H1 (cell line): Measurements from ENCODE around the gene ADIPOQ. TPM values are rescaled to one million over a fixed set of nuclear protein-coding genes. Genes with fewer than 3 reads are reported as not detected.
"Not testable (repeated sequence)": the region's sequence is repeated elsewhere in the genome, so short reads cannot be mapped to it uniquely, and the experiment has no call there.

Experiments
- CTCF ChIA-PET: fragments of 300-600 bp; sonication (Branson Sonifier 250); formaldehyde crosslinking; loops from one replicate; lab custom pipeline; 2021; ENCODE audit not compliant: partially characterized antibody; lab: Charles Lee
- POLR2A ChIA-PET: fragments of 300-600 bp; sonication (Branson Sonifier 250); formaldehyde crosslinking; loops from one replicate; lab custom pipeline; 2021; ENCODE audit warnings: inconsistent platforms; ENCODE audit not compliant: partially characterized antibody; lab: Charles Lee
- DNase-seq, 2 experiments: peaks; one replicate each; pipeline versions ENCODE4 v3.0.0 to v3.0.0-alpha.2; 2010 to 2022; ENCODE audit warnings: low spot score in 2 of 2, low read depth in 1 of 2, mixed read lengths in 1 of 2
- FAIRE-seq: peaks from 2 replicates; lab custom pipeline; 2011; peaks lifted over from hg19 to GRCh38; lab: Jason Lieb, UNC
- H2AFZ ChIP-seq: 2 replicates; pipeline ENCODE4 v1.8.1; 2012; ENCODE audit warnings: low read length, inconsistent platforms
- H2AK5ac ChIP-seq: 2 replicates; pipeline ENCODE4 v1.6.1; 2013; ENCODE audit warnings: low read depth, low read length
- H2BK120ac ChIP-seq: replicated peaks from 2 replicates; pipeline ENCODE3; 2013; ENCODE audit warnings: low read depth, low read length, inconsistent platforms
- H2BK12ac ChIP-seq: 2 replicates; pipeline ENCODE4 v1.6.1; 2013; ENCODE audit warnings: low read depth, low read length
- H2BK15ac ChIP-seq: 2 replicates; pipeline ENCODE4 v1.6.1; 2013; ENCODE audit warnings: low read length
- H2BK20ac ChIP-seq: 2 replicates; pipeline ENCODE4 v1.6.1; 2013; ENCODE audit warnings: low read length
- H2BK5ac ChIP-seq: 2 replicates; pipeline ENCODE4 v1.6.1; 2013; ENCODE audit warnings: low read depth, low read length
- H3K14ac ChIP-seq: 2 replicates; pipeline ENCODE4 v1.6.1; 2013; ENCODE audit warnings: inconsistent platforms; ENCODE audit not compliant: insufficient read length
- H3K18ac ChIP-seq: 2 replicates; pipeline ENCODE4 v1.6.1; 2013; ENCODE audit warnings: low read length; ENCODE audit errors: extremely low read depth
- H3K23ac ChIP-seq: 2 replicates; pipeline ENCODE4 v1.6.1; 2013; ENCODE audit warnings: inconsistent platforms; ENCODE audit not compliant: insufficient read length
- H3K23me2 ChIP-seq: 2 replicates; pipeline ENCODE4 v1.6.1; 2013; ENCODE audit warnings: low read depth, low read length
- H3K27ac ChIP-seq: 2 replicates; pipeline ENCODE4 v1.6.1; 2011; ENCODE audit warnings: low read depth, low read length, inconsistent platforms
- H3K27me3 ChIP-seq, 4 experiments: replicated peaks in 1 of 4; 1 replicate in 1 of 4; 2 replicates in 3 of 4; pipeline versions ENCODE4 v1.6.1 to v1.8.1; 2011 to 2013; ENCODE audit warnings: low read length in 3 of 4, mild to moderate bottlenecking in 3 of 4, inconsistent platforms in 2 of 4, mixed read lengths in 2 of 4, moderate library complexity in 1 of 4; ENCODE audit not compliant: control insufficient read depth in 3 of 4, insufficient read depth in 3 of 4; ENCODE audit errors: extremely low read depth in 1 of 4
- H3K36me3 ChIP-seq, 4 experiments: 2 replicates each; pipeline versions ENCODE4 v1.6.1 to v1.8.1; 2011 to 2013; ENCODE audit warnings: mild to moderate bottlenecking in 4 of 4, low read length in 3 of 4, moderate library complexity in 2 of 4, control low read depth in 1 of 4, inconsistent platforms in 1 of 4; ENCODE audit not compliant: insufficient read depth in 4 of 4, control insufficient read depth in 2 of 4
- H3K4ac ChIP-seq: replicated peaks from 2 replicates; pipeline ENCODE3; 2013; ENCODE audit warnings: low read length, low read depth, mixed read lengths, inconsistent platforms; ENCODE audit not compliant: insufficient read length
- H3K4me1 ChIP-seq, 4 experiments: replicated peaks in 1 of 4; 1 replicate in 1 of 4; 2 replicates in 3 of 4; pipeline versions ENCODE4 v1.6.1 to v1.8.1; 2011 to 2013; ENCODE audit warnings: low read length in 3 of 4, inconsistent platforms in 2 of 4, mixed read lengths in 1 of 4; ENCODE audit not compliant: insufficient read depth in 4 of 4, control insufficient read depth in 3 of 4
- H3K4me2 ChIP-seq, 2 experiments: 2 replicates each; pipeline versions ENCODE4 v1.6.1 to v1.8.1; 2011 to 2013; ENCODE audit warnings: low read depth in 2 of 2, low read length in 2 of 2, control low read depth in 1 of 2, inconsistent platforms in 1 of 2, mild to moderate bottlenecking in 1 of 2; ENCODE audit not compliant: insufficient read depth in 1 of 2
- H3K4me3 ChIP-seq, 4 experiments: fragments of 200-600, 300-600 bp in 1 of 4; sonication (generic), shearing (Covaris generic), sonication (Bioruptor Twin) in 1 of 4; 2 replicates each; pipeline versions ENCODE4 v1.5.1 to v1.8.1; 2011 to 2016; ENCODE audit warnings: low read length in 4 of 4, low read depth in 3 of 4, control low read depth in 2 of 4, inconsistent platforms in 2 of 4, mild to moderate bottlenecking in 2 of 4, mixed read lengths in 1 of 4, moderate library complexity in 1 of 4; ENCODE audit not compliant: insufficient read depth in 2 of 4; ENCODE audit errors: extremely low read depth in 1 of 4
- H3K56ac ChIP-seq: replicated peaks from 2 replicates; pipeline ENCODE3; 2013; ENCODE audit warnings: low read depth, mild to moderate bottlenecking, mixed read lengths, low read length, inconsistent platforms; ENCODE audit not compliant: insufficient read length
- H3K79me1 ChIP-seq: 2 replicates; pipeline ENCODE4 v1.6.1; 2013; ENCODE audit warnings: low read depth, low read length, control low read depth
- H3K79me2 ChIP-seq, 2 experiments: 2 replicates each; pipeline versions ENCODE4 v1.6.1 to v1.8.1; 2012 to 2013; ENCODE audit warnings: low read length in 2 of 2, mild to moderate bottlenecking in 2 of 2, inconsistent platforms in 1 of 2; ENCODE audit not compliant: insufficient read depth in 2 of 2, control insufficient read depth in 1 of 2
- H3K9ac ChIP-seq, 4 experiments: replicated peaks in 1 of 4; 1 replicate in 1 of 4; 2 replicates in 3 of 4; pipeline versions ENCODE4 v1.6.1 to v1.8.1; 2011 to 2013; ENCODE audit warnings: low read depth in 3 of 4, low read length in 3 of 4, control low read depth in 2 of 4, mild to moderate bottlenecking in 2 of 4, moderate library complexity in 2 of 4, inconsistent platforms in 1 of 4; ENCODE audit errors: extremely low read depth in 1 of 4
- H3K9me3 ChIP-seq, 2 experiments: 2 replicates each; pipeline versions ENCODE4 v1.6.1 to v1.8.1; 2012 to 2013; ENCODE audit warnings: mild to moderate bottlenecking in 2 of 2, moderate library complexity in 2 of 2, control low read depth in 1 of 2, inconsistent platforms in 1 of 2, low read depth in 1 of 2, low read length in 1 of 2, mixed read lengths in 1 of 2; ENCODE audit not compliant: insufficient read depth in 2 of 2
- H4K20me1 ChIP-seq, 2 experiments: replicated peaks in 1 of 2; 2 replicates each; pipeline versions ENCODE3 to v1.8.1; 2011 to 2013; ENCODE audit warnings: inconsistent platforms in 2 of 2, low read length in 2 of 2, mild to moderate bottlenecking in 1 of 2; ENCODE audit not compliant: insufficient read depth in 2 of 2, control insufficient read depth in 1 of 2
- H4K5ac ChIP-seq: 2 replicates; pipeline ENCODE4 v1.6.1; 2013; ENCODE audit warnings: low read length, low read depth, mixed read lengths, inconsistent platforms; ENCODE audit not compliant: insufficient read length
- H4K8ac ChIP-seq: 2 replicates; pipeline ENCODE4 v1.8.0; 2013; ENCODE audit warnings: mild to moderate bottlenecking, moderate library complexity, low read length, inconsistent platforms; ENCODE audit not compliant: insufficient read depth; ENCODE audit errors: extremely low read depth
- H4K91ac ChIP-seq: replicated peaks from 2 replicates; pipeline ENCODE3; 2013; ENCODE audit warnings: low read length, mixed read lengths, inconsistent platforms; ENCODE audit not compliant: insufficient read length
- WGBS, 2 experiments: shearing (Covaris generic) in 1 of 2; methylation state at CpG; one replicate each; pipeline versions ENCODE4 v1.1.6 to v1.1.7; 2013 to 2015; ENCODE audit warnings: low lambda C conversion rate in 2 of 2, mixed read lengths in 2 of 2, inconsistent platforms in 1 of 2, low coverage in 1 of 2, missing lambda C conversion rate in 1 of 2; ENCODE audit not compliant: insufficient replicate concordance in 2 of 2, insufficient coverage in 1 of 2, insufficient read length in 1 of 2; ENCODE audit errors: extremely low coverage in 1 of 2, missing lambda C conversion rate in 1 of 2; 5-methylcytosine and 5-hydroxymethylcytosine counted together
- polyA plus RNA-seq, 7 experiments: library from polyadenylated mRNA; depleted of rRNA in 3 of 7; stranded (reverse) in 5 of 7; unstranded in 2 of 7; fragments of >200 nt in 5 of 7; fragments of 200-250 nt in 2 of 7; gene quantifications; 1 replicate in 5 of 7; 2 replicates in 1 of 7; 4 replicates in 1 of 7; pipeline versions ENCODE4 v1.2.1 to v1.2.3, GENCODE V29; 2011 to 2013; ENCODE audit warnings: missing spikeins in 2 of 7, mixed read lengths in 2 of 7
- total RNA-seq: library from RNA; stranded (reverse); fragmentation: NEBNext Ultra II Directional; extraction: Animal tissue kit (Norgen Biotek cat#: 25700); gene quantifications from 2 replicates; pipeline ENCODE4 v1.2.1, GENCODE V29; 2021

Gene ADIPOQ
- total and polyA plus RNA-seq, 2 of the 8 experiments (the other 6 are each of a cell fraction or from before 2014, with no cell fraction given) = not detected

DNA sequence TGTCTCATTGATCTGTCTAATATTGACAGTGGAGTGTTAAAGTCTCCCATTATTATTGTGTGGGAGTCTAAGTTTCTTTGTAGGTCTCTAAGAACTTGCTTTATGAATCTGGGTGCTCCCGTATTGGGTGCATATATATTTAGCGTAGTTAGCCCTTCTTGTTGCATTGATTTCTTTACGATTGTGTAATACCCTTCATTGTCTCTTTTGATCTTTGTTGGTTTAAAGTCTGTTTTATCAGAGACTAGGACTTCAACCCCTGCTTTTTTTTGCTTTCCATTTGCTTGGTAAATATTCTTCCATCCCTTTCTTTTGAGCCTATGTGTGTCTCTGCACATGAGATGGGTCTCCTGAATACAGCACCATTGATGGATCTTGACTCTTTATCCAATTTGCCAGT lies 64.6 kb downstream of the ADIPOQ start:
- H2BK12ac ChIP-seq, H2BK15ac ChIP-seq, H3K23ac ChIP-seq, H3K4me1 ChIP-seq, H4K8ac ChIP-seq, H3K4ac ChIP-seq, FAIRE-seq, H3K79me2 ChIP-seq, H3K56ac ChIP-seq, H2AFZ ChIP-seq, H3K36me3 ChIP-seq, H2BK20ac ChIP-seq, H2BK120ac ChIP-seq, H3K4me3 ChIP-seq, DNase-seq, H4K91ac ChIP-seq, H4K5ac ChIP-seq, H3K23me2 ChIP-seq, H3K9me3 ChIP-seq, H3K27me3 ChIP-seq, H2BK5ac ChIP-seq, H3K14ac ChIP-seq, H2AK5ac ChIP-seq, H3K18ac ChIP-seq, H4K20me1 ChIP-seq, H3K27ac ChIP-seq, H3K9ac ChIP-seq, H3K79me1 ChIP-seq, H3K4me2 ChIP-seq: not testable (repeated sequence)
- ChIA-PET CTCF (interaction anchor here (1.0 to 2.8 kb wide), 2 partner anchors 57 to 284 kb away, joined by 3 to 11 read pairs; no protein-coding TSS in a partner anchor), POLR2A (interaction anchor here (1.2 kb wide), 1 partner anchor 9 kb away, joined by 4 read pairs; no protein-coding TSS in a partner anchor)
- 87% methylated on average over 3 of the region's 3 CpGs; no CpG with 5 or more reads in 1 of the 2 experiments for WGBS, 2 experiments

Other genes with a start within 250 kb of the ADIPOQ start
- gene AHSG, start 229.7 kb upstream of the ADIPOQ start, total RNA-seq = 0.78 and 1.1 TPM in 2 replicates
- gene AHSG, start 229.7 kb upstream of the ADIPOQ start, polyA plus RNA-seq (2011; rRNA removed) = 0.68 and 0.86 TPM in 2 replicates
- not detected in 2 replicates for gene FETUB, start 202.3 kb upstream of the ADIPOQ start, total RNA-seq
- gene FETUB, start 202.3 kb upstream of the ADIPOQ start, polyA plus RNA-seq (2011; rRNA removed) = 0.15 TPM in 1 of 2 replicates, not detected in the other
- 0.15 TPM in 1 of 2 replicates, not detected in the other for gene HRG, start 176.7 kb upstream of the ADIPOQ start, total RNA-seq
- 0.03 TPM in 1 of 2 replicates, not detected in the other for gene HRG, start 176.7 kb upstream of the ADIPOQ start, polyA plus RNA-seq (2011; rRNA removed)
- 0.31 TPM in 1 of 2 replicates, not detected in the other for gene KNG1, start 125.4 kb upstream of the ADIPOQ start, total RNA-seq
- 0.05 TPM in 1 of 2 replicates, not detected in the other for gene KNG1, start 125.4 kb upstream of the ADIPOQ start, polyA plus RNA-seq (2011; rRNA removed)
- gene EIF4A2, start 59.1 kb upstream of the ADIPOQ start, total RNA-seq = 596 and 604 TPM in 2 replicates
- 401 and 527 TPM in 2 replicates for gene EIF4A2, start 59.1 kb upstream of the ADIPOQ start, polyA plus RNA-seq (2011; rRNA removed)
- gene RFC4, start 36.2 kb upstream of the ADIPOQ start, total RNA-seq = 86.9 and 100 TPM in 2 replicates
- gene RFC4, start 36.2 kb upstream of the ADIPOQ start, polyA plus RNA-seq (2011; rRNA removed) = 17.5 and 21.8 TPM in 2 replicates
- 75.9 and 80.9 TPM in 2 replicates for gene ST6GAL1, start 87.8 kb downstream of the ADIPOQ start, total RNA-seq
- 41.8 and 62.8 TPM in 2 replicates for gene ST6GAL1, start 87.8 kb downstream of the ADIPOQ start, polyA plus RNA-seq (2011; rRNA removed)